Stimulated activated CD8-positive, alpha-beta memory T cell treated with anti-CD3 and anti-CD28 coated beads, Interleukin-2, amount 100 ng/mL, for 48 hours (primary cell): ENCODE measurements around the gene LHFPL2.

Experiments
- DNase-seq, 2 donors: peaks; one replicate each; pipeline ENCODE4 v3.0.0-alpha.2; 2020; ENCODE audit warnings: low read depth in 2 of 2

LHFPL2 gene

GRCh38 chr5:78666041-78666444 is 17.5 kb upstream of the LHFPL2 start:
- no peak for DNase-seq

- no peak for DNase-seq
Observed at GRCh38 chr5:78665534-78665933, 17.0 kb upstream of the LHFPL2 start.

- no peak for DNase-seq
Observed at GRCh38 chr5:78662323-78662722, 13.8 kb upstream of the LHFPL2 start.

GRCh38 chr5:78661691-78662090 is 13.1 kb upstream of the LHFPL2 start:
- DNase-seq, result no peak

- DNase-seq, result no peak
Observed at GRCh38 chr5:78661044-78661443, 12.5 kb upstream of the LHFPL2 start.

GRCh38 chr5:78660401-78660800 is 11.8 kb upstream of the LHFPL2 start:
- DNase-seq, result no peak

- no peak for DNase-seq
Observed at GRCh38 chr5:78659714-78660113, 11.1 kb upstream of the LHFPL2 start.

GRCh38 chr5:78659114-78659513 is 10.5 kb upstream of the LHFPL2 start:
- DNase-seq, result no peak

GRCh38 chr5:78657201-78657600 is 8.6 kb upstream of the LHFPL2 start:
- no peak for DNase-seq

GRCh38 chr5:78655746-78656290 is 7.2 kb upstream of the LHFPL2 start:
- no peak for DNase-seq

GRCh38 chr5:78654386-78654785 is 5.8 kb upstream of the LHFPL2 start:
- no peak for DNase-seq

- no peak for DNase-seq
Observed at GRCh38 chr5:78653681-78654366, 5.3 kb upstream of the LHFPL2 start.

- no peak for DNase-seq
Observed at GRCh38 chr5:78653031-78653430, 4.5 kb upstream of the LHFPL2 start.

- DNase-seq, result no peak
Observed at GRCh38 chr5:78651468-78651867, 2.9 kb upstream of the LHFPL2 start.

GRCh38 chr5:78650531-78650930 is 2.0 kb upstream of the LHFPL2 start:
- no peak for DNase-seq

- DNase-seq, result no peak
Observed at GRCh38 chr5:78649861-78650496, 1.4 kb upstream of the LHFPL2 start.

- DNase-seq, result no peak
Observed at GRCh38 chr5:78649211-78649695, 681 bp upstream of the LHFPL2 start.

GRCh38 chr5:78647838-78648358 is 674 bp downstream of the LHFPL2 start:
- no peak for DNase-seq

GRCh38 chr5:78647351-78647818 is 1.2 kb downstream of the LHFPL2 start:
- no peak for DNase-seq

GRCh38 chr5:78644741-78645300 is 3.8 kb downstream of the LHFPL2 start:
- DNase-seq, result no peak

GRCh38 chr5:78644129-78644528 is 4.4 kb downstream of the LHFPL2 start:
- DNase-seq, result no peak

GRCh38 chr5:78642701-78643100 is 5.9 kb downstream of the LHFPL2 start:
- DNase-seq, result no peak
